ENCODE data around the gene PPM1A. TPM values are rescaled to one million over a fixed set of nuclear protein-coding genes. Genes with fewer than 3 reads are reported as not detected.

The PPM1A gene
- total RNA-seq, 1 donor: 22.5 TPM

DNA sequence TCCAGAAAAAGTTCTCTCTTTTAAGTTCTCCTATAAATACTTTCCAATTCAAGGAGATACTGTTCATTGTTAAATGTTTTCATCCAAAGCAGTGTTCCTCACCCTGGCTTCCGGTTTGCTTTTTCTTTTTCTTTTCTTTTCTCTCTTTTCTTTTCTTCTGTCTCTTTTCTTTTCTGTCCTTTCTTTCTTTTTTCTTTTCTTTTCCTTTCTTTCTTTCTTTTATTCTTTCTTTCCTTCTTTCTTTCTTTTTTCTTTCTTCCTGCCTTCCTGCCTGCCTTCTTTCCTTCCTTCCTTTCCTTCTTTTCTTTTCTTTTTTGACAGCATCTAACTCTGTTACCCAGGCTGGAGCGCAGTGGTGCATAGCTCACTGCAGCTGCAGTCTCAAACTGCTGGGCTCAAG, 75.8 kb downstream of the PPM1A start:
- TF ChIP-seq, protein P1, sequence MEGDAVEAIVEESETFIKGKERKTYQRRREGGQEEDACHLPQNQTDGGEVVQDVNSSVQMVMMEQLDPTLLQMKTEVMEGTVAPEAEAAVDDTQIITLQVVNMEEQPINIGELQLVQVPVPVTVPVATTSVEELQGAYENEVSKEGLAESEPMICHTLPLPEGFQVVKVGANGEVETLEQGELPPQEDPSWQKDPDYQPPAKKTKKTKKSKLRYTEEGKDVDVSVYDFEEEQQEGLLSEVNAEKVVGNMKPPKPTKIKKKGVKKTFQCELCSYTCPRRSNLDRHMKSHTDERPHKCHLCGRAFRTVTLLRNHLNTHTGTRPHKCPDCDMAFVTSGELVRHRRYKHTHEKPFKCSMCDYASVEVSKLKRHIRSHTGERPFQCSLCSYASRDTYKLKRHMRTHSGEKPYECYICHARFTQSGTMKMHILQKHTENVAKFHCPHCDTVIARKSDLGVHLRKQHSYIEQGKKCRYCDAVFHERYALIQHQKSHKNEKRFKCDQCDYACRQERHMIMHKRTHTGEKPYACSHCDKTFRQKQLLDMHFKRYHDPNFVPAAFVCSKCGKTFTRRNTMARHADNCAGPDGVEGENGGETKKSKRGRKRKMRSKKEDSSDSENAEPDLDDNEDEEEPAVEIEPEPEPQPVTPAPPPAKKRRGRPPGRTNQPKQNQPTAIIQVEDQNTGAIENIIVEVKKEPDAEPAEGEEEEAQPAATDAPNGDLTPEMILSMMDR (IDR thresholded peaks at IDR 0.05; ENCODE audit: insufficient read depth, low read depth, low read length): no peak
- no peak overlapping the region for H3K4me3 ChIP-seq (ENCODE audit: low read depth, low read length)
- DNase-seq (ENCODE audit: low read depth): no peak

DNA sequence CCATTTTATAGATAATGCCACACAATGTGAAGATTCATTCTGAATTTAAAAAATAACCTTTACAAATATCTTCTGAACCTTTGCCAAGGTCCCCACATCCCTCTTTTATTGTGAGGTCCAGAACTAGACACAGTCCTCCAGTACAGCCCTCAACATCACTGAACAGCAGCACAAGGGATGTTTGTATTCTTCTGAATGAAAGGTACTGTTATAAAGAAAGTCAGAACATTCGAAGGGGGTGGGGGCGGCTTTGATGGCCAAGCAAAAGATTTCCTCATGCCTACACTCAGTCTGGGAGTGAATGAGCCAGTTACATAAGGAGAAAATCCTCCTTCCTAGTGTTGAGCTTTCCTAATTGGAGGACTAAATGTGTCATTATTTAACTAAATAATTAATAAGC, 77.3 kb downstream of the PPM1A start:
- no peak overlapping the region for H3K4me3 ChIP-seq (ENCODE audit: low read depth, low read length)
- DNase-seq (ENCODE audit: low read depth): no peak
- TF ChIP-seq, protein P1 (IDR thresholded peaks at IDR 0.05; ENCODE audit: insufficient read depth, low read depth, low read length): no peak

DNA sequence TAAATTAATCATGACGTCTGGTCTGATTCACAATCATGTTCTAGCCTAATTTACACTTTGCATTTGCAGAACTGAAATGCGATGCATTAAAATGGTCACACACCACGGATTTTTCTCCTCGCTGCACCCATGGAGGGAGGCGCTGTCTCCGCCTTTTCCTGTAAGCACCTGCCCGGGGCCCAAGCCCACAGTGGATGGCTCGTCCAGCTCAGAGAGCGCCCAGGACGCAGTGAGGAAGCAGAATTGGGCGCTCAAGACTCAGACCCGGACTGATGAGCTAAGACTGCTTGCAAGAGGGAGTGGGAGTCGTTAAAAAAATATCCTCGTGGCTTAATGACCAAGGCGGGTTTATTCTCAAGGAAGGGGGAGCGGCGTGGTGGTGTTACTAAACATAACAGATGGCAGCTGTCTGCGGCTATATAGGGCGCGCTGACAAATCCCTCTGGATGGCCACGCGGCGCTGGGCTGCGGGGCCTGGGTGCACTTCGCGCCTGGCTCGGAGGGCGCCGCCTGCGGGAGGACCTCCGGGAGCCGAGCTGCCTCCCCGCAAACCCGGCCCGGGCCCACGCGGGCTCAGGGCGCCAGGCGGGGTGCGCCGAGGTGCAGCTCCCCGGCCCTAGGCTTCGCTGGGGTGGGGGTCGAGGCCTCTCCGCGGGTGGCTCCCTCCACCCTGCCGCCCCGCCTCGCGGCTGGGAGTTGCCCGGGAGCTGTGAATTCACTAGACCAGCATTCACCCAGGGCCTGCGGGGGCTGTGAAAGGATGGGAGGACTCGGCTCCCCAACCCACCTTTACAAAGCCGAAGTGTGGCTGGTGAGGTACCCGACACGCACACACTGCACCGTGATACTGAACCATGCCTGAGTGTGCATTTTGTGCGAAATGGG, 78.7 kb downstream of the PPM1A start:
- TF ChIP-seq, protein P1 (IDR thresholded peaks at IDR 0.05; ENCODE audit: insufficient read depth, low read depth, low read length): no peak
- peak; percentile 37 for DNase-seq (ENCODE audit: low read depth)
- peak overlapping the region; percentile 18 for H3K4me3 ChIP-seq (ENCODE audit: low read depth, low read length)

DNA sequence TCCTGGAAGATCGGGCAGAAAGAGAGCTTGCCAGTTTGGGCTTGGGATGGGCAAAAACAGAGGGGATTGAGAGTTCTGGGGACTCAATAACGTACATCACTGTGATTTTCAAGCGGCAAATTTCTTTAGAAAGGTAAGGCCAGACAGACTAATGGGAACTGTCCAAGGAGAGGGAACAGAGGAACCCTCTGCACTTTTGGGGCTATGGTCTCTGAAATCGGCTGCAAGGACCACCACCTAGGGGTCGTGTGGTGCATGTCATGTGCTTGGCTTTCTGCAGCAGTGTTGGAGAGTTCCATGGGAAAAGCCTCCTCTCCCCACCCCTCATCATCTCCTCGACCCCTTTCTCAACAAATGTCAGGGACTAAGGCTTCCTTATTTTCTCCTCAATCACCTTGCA, 79.6 kb downstream of the PPM1A start:
- no peak for DNase-seq (ENCODE audit: low read depth)
- H3K4me3 ChIP-seq (ENCODE audit: low read depth, low read length): no peak overlapping the region
- TF ChIP-seq, protein P1 (IDR thresholded peaks at IDR 0.05; ENCODE audit: insufficient read depth, low read depth, low read length): no peak

DNA sequence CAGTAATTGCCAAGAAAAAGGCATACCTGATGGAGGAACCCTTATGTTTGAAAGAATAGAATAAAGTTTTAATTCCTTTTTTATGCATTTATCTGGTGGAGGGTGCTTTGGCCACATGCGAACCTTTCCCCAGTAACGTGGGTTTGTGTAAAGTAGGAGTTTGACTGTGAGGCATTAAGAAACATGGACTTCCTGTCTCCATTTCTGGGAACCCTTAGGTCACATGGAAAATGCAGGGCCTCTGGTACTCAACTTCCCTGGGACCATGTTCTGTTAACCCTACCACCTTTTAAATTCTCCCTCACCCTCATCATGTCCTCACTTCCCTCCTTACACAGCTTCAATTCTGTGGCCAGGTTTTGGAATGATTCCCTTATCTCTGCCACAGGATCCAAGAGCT, 80.3 kb downstream of the PPM1A start:
- DNase-seq (ENCODE audit: low read depth): no peak
- TF ChIP-seq, protein P1 (IDR thresholded peaks at IDR 0.05; ENCODE audit: insufficient read depth, low read depth, low read length): no peak
- no peak overlapping the region for H3K4me3 ChIP-seq (ENCODE audit: low read depth, low read length)

DNA sequence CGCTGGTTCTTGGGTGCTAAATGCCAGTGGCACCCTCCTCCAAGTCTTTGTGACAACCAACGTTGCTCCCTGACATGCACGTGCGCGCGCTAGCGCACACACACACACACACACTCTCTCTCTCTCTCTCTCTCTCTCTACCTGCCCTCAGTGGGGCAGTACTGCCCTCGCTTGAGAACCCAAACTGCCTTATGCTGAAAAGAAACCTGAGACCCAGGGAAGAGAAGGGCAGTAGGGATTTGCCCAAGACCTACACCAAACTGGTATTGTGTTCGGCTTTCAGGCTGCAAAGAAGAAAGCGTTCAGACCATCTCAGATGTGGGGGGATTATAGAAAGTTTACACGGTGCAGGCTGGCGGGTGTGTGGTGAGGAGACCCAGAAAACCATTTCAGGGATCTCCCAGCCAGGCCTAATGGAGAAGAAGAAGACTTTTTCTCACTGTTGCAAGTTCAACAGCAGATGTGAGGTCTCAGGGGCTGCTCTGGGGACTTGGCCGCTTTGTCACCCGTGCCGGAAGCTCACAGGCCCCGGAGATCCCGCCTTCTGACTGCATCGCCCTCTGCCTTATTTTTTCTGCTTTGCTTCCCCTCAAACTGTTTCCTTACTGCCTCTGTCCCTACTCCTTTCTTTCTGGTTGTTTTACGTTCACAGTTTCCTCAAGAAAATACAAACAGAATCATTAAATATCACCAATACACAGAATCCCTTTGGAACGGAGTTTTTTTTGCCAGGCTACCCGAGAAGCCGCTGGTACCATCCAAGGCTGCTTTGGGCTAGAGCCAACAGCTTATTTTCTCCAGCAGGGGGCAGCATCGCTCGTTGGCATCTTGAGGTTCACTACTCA, 82.4 kb downstream of the PPM1A start:
- peak; percentile 31 for DNase-seq (ENCODE audit: low read depth)
- TF ChIP-seq, protein P1 (IDR thresholded peaks at IDR 0.05; ENCODE audit: insufficient read depth, low read depth, low read length): peak; percentile 75
- peak overlapping the region; percentile 53 for H3K4me3 ChIP-seq (ENCODE audit: low read depth, low read length)

All from fibroblast of villous mesenchyme (primary cell).